GM21786 (cell line): Measurements from ENCODE around the gene RARG.
A peak's percentile ranks its signal among the peaks of the same experiment; 100 is the strongest.

ENCODE experiments used
- ATAC-seq: cut with Tn5 transposase; IDR thresholded peaks from one replicate; pipeline ENCODE4 v1.9.1; 2021; ENCODE audit not compliant: unreplicated experiment

Gene RARG

GRCh38 chr12:53231921-53232645 lies at the start of gene RARG:
TSS of gene RARG (minus strand) at chr12:53232209. CDS start at chr12:53227545, 4,664 bp downstream.
- ATAC-seq, result no peak

GRCh38 chr12:53279888-53280498 lies 48.0 kb upstream of the RARG start:
- no peak for ATAC-seq

DNA sequence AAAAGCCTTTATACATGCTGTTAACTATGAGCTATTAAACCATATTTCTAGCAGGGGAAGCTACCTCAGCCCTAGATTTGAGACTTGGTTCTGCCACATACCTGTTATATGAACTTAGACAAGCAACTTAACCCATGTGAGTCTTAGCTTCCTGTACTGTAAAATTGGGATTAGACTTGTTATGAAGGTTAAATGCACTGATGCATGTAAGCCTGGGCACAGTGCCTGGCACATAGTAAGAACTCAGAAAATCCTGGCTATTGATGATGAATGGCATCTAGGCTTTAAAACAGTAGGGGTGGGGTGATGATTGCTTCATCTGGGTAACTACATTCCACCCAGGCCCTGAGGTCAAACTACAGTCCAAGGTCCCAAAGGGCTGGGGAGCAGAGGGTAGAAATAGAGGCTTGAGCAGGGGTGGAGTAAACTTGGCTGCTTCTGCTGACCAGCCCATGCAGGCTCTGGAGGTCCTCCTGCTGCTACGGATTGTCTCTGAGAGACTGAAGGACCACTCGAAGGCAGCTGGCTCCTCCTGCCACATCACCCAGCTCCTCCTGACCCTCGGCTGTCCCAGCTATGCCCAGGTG lies 47.4 kb upstream of the RARG start:
- no peak for ATAC-seq

DNA sequence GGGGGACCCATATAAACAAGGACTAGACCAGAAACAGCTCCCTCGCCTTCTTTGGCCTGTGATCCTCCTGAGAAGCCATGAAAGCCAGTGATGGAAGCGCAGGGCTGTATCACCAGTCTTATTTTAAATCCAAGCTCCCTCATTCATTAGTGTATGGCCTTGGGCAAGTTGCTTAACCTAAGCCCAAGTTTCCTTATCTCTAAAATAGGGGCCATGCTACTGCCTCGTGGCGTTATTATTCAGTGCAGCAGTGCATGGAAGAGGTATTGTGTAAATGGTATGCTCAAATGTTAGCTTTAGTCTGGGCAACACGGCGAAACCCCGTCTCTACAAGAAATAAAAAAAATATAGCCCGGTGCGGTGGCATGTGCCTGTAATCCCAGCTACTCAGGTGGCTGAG lies 46.0 kb upstream of the RARG start:
- no peak for ATAC-seq

- no peak for ATAC-seq
Measured at GRCh38 chr12:53276511-53276910, 44.5 kb upstream of the RARG start.

GRCh38 chr12:53274445-53274844 lies 42.4 kb upstream of the RARG start:
- no peak for ATAC-seq

- ATAC-seq, result no peak
Measured at GRCh38 chr12:53268630-53269562, 36.9 kb upstream of the RARG start.

DNA sequence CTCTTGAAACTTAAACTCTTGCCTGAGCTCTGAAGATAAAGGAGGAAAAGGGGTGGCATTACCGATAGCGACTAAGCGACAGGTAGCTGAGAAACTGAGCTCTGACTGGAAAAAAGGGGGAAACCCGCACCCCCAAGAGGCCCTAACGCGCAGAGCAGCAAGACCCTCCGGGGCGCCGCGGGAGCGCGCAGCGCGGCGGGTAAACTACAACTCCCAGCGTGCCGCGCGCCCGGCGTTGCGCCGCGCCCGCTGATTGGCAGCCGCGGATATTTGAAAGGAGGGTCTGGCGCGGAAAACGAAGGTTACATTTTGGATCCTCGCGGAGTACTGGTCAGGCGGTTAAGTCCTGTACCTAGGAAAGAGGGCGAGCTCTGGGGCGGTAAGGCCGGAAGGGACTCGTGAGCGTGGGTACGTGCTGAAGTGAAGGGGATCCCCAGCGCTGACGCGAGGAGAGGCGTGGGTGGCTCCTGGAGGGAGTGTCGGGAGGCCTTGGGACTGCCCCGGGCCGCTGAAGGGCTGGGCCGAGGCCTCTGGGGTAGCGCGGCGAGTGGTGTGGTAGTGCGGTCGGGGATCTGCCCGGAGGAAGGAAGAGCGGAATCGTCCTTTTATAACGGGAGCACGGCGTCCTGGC lies 36.1 kb upstream of the RARG start, which contains the start of gene ESPL1:
ESPL1 (plus strand) TSS at position 301 of the 631 bp plus-strand sequence. CDS start 468 bp downstream, outside the sequence.
- ATAC-seq, result peak; percentile 78

GRCh38 chr12:53267306-53267998 lies 35.4 kb upstream of the RARG start:
- ATAC-seq, result peak; percentile 5

DNA sequence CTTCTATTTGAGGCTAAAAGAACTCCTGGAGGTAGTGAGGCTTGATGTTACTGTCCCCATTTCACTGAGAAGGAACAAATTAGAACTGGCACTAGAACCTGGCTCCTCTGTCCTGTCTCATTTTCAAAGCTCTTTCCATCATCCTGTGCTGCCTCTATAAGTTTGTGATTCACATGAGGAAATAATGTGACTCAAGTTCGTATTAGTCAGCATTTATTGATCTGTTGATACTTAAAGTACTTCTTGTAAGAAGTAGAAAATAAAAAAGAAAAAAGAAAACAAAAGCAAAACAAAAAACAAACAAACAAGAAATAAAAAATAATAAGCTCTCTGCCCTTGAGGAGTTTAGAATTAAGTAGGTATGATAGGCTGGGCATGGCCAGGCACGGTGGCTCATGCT lies 33.8 kb upstream of the RARG start:
- ATAC-seq, result no peak

DNA sequence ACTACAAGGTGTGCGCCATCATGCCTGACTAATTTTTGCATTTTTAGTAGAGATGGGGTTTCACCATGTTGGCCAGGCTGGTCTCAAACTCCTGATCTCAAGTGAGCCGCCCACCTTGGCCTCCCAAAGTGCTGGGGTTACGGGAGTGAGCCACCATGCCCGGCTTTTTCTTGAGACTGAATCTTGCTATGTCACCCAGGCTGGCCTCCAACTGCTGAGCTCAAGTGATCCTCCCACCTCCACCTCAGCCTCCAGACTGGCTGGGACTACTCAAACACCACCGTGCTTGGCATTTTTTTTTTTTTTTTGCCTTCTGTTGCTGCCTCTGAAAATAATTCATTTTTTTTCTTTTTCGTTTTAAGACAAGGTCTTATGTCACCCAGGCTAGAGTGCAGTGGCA lies 27.9 kb upstream of the RARG start:
- no peak for ATAC-seq

GRCh38 chr12:53258541-53259539 lies 26.8 kb upstream of the RARG start:
- no peak for ATAC-seq

- no peak for ATAC-seq
Measured at GRCh38 chr12:53255996-53256395, 24.0 kb upstream of the RARG start.

GRCh38 chr12:53254816-53255545 lies 23.0 kb upstream of the RARG start:
- ATAC-seq, result no peak

- ATAC-seq, result no peak
Measured at GRCh38 chr12:53253298-53253697, 21.3 kb upstream of the RARG start.

DNA sequence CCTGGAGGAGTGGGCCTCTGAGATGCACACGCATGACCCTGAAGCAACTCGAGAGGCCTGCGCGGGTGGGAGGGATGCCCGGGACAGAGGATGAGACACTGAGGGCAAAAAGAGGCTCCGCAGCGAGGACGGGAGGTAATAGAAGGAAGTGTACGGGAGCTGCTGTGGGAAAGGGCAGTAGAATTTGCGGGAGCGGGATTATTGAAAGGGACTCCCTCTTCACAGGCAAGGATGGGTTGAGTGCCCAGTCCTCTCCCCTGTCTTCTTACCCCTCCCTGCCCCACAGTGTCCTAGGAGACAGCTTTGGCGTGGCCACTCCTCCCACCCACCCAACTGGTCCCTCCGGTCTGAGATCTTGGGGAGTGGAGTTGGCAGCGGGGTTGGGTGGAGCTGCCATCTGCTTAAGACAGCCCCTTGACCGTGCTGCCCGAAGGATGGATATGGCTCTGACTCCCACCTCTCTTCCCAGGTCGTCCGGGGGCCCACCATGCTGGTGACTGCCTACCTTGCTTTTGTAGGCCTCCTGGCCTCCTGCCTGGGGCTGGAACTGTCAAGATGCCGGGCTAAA lies 20.4 kb upstream of the RARG start:
- no peak for ATAC-seq

GRCh38 chr12:53251477-53252348 lies 19.7 kb upstream of the RARG start:
- peak; percentile 66 for ATAC-seq
